NB4 (cell line): ENCODE results near the gene RTKN.

Source experiments
- DNase-seq: peaks from one replicate; pipeline ENCODE4 v3.0.0; 2010; ENCODE audit warnings: low read depth
- H3K4me3 ChIP-seq: one replicate; pipeline ENCODE4 v1.5.1; 2011; ENCODE audit warnings: mild to moderate bottlenecking, low read depth, low read length, moderate library complexity
- MYC ChIP-seq: IDR thresholded peaks from 2 replicates; pipeline ENCODE4 v1.6.1; 2011; ENCODE audit warnings: low read depth, low read length
- POLR2A ChIP-seq: IDR thresholded peaks from 2 replicates; pipeline ENCODE4 v1.6.1; 2011; ENCODE audit warnings: mild to moderate bottlenecking; ENCODE audit not compliant: insufficient read length; ENCODE audit errors: extremely low read depth
- TF ChIP-seq, protein P1 (sequence below): IDR thresholded peaks from one replicate; pipeline ENCODE4 v1.5.1; 2012; ENCODE audit warnings: low read depth, low read length
- TF ChIP-seq, protein P2 (sequence below): IDR thresholded peaks from 2 replicates; pipeline ENCODE4 v1.6.1; 2011; ENCODE audit warnings: low read depth, low read length

The RTKN gene

DNA sequence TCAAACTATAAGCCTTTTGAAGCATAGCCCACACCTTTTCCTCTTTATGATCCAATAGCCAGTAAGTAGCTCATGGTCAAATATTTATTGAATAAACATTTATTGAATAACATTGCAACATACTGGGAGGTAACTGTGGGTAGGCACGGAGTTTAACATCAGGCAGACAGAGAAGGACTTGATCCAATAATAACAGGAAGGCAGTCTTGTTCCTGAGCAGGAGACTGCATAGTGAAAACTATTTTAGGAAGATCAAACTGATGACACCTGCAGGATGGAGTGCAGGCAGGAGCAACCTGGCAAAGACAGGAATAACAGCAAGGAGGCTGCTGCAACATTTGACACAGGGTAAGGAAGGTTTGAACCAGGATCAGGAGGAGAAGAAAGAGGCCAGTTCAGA lies 58.5 kb downstream of the RTKN start:
- TF ChIP-seq MYC, result no peak
- TF ChIP-seq, protein P1, sequence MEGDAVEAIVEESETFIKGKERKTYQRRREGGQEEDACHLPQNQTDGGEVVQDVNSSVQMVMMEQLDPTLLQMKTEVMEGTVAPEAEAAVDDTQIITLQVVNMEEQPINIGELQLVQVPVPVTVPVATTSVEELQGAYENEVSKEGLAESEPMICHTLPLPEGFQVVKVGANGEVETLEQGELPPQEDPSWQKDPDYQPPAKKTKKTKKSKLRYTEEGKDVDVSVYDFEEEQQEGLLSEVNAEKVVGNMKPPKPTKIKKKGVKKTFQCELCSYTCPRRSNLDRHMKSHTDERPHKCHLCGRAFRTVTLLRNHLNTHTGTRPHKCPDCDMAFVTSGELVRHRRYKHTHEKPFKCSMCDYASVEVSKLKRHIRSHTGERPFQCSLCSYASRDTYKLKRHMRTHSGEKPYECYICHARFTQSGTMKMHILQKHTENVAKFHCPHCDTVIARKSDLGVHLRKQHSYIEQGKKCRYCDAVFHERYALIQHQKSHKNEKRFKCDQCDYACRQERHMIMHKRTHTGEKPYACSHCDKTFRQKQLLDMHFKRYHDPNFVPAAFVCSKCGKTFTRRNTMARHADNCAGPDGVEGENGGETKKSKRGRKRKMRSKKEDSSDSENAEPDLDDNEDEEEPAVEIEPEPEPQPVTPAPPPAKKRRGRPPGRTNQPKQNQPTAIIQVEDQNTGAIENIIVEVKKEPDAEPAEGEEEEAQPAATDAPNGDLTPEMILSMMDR, result no peak
- TF ChIP-seq, protein P2, sequence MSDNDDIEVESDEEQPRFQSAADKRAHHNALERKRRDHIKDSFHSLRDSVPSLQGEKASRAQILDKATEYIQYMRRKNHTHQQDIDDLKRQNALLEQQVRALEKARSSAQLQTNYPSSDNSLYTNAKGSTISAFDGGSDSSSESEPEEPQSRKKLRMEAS, result no peak
- TF ChIP-seq POLR2A, result no peak
- DNase-seq, result no peak
- H3K4me3 ChIP-seq, result no peak overlapping the region

DNA sequence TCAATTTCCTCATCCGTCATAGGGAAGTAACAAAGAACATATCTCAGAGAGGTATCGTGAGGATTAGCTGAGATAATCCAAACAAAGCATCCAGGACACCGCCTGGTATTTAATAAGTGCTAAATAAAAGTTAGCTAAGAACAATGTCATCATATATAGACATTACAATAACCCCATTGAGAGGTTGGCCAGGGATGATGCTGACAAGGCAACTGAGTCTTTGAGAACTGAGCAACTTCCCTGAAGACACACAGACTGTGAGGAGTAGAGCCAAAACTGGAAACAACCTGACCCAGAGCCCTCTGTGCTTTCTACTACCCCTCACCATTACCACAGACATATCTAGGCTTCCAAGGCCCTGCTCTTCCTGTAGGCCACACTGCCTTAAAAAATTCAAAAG lies 60.0 kb downstream of the RTKN start:
- TF ChIP-seq, protein P2, result no peak
- TF ChIP-seq MYC (no peak), POLR2A (no peak)
- TF ChIP-seq, protein P1, result no peak
- no peak for DNase-seq
- H3K4me3 ChIP-seq, result no peak overlapping the region

DNA sequence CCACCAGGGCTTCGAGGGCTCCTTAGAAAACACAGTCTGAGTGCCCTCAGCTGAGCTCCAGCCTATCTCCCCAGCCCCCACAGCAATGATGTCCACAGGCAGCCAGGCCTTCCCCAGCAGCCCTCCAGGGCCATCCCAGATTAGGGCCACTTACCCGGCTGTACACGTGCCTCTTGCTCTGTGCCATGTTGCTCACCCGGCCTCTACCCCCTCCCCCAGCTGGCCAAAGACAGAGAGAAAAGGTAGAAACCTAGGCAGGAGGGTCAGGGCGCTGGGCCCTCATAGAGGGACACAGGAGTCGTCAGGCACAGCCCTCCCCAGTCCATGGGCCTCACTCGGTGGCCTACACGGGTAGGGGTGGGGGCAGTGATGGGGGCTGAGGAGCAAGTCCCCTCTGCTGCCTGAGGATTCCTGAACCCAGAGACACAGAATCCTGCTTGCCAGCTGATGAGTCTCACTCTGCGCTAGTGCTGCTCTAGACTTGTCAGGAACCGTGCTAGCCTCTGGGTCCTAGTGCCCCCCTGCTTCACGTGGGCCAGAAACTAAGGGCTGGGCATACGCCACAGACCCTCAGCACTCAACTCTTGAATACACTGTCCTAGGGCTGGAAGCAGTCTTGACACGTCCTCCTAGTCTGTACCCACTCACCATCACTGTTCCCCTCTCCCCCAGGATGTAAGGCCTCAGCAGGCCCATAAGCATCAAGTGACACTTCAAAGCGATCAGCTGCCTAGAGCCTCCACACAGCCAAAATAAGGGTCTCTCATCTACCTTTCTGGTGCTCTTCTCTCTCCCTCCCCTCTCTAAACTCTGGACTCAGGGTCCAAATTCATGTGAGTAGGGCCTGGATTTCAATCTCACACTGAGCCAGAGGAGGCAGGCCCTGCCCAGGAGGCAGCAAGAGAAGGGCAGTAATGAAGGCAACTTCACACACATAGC lies 61.6 kb downstream of the RTKN start, which contains the start of gene DCTN1:
Gene DCTN1 (minus strand): TSS at position 461 of the 939 bp plus-strand sequence. CDS start 274 bp downstream, at position 187.
- DNase-seq, result no peak
- H3K4me3 ChIP-seq, result no peak within 1 kb of the TSS
- TF ChIP-seq MYC, result no peak
- TF ChIP-seq, protein P2, result no peak
- no peak for TF ChIP-seq POLR2A
- TF ChIP-seq, protein P1, result no peak

DNA sequence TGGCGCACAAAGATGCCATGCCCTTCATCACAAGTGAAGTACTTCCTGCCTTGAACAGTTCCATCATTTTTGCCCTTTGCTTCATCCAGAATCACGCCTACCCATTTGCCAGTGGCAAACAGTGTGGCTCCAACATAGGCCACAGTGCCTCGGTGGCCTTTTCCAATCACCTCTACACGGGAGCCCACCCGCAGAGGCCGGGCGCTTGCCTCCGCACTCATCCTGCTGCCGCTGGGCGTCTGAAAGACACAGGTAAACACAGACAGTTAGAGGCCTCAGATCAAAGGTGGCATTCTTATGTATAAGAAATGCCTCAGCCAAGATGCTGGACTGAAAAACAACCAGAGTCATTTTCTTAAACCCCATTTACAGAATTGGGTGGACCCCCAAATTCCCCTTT lies 63.7 kb downstream of the RTKN start:
- TF ChIP-seq POLR2A, result no peak
- TF ChIP-seq, protein P2, result no peak
- no peak for TF ChIP-seq MYC
- TF ChIP-seq, protein P1, result no peak
- no peak for DNase-seq
- no peak overlapping the region for H3K4me3 ChIP-seq

DNA sequence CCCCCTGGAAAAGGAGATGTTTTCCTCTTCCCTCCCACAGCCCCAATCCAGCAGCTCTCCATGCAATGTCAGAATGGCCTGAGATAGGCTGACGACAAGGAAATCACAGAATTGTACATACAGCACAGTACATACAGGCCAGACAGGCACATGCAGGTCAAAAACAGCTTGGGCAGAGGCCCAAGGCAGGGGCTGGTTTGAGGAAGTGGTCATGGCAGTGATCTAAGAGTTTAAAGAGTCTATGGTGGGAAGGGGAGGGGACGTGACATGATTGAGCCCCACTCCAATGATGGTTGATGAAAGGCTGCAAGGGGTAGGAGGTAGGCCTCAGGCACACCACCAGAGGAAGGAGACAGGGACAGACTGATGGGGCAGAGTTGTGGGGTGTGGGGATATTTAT lies 65.9 kb downstream of the RTKN start:
- DNase-seq, result peak; percentile 54
- H3K4me3 ChIP-seq, result no peak overlapping the region
- TF ChIP-seq, protein P2, result no peak
